Measurements from ENCODE around the gene BLTP3B. TPM values are rescaled to one million over a fixed set of nuclear protein-coding genes. Genes with fewer than 3 reads are reported as not detected.

The BLTP3B gene
- total and polyA plus RNA-seq, 2 of the 13 experiments (the other 11 are each of a cell fraction or from before 2014, with no cell fraction given), result 15.6 to 24.4 TPM

DNA sequence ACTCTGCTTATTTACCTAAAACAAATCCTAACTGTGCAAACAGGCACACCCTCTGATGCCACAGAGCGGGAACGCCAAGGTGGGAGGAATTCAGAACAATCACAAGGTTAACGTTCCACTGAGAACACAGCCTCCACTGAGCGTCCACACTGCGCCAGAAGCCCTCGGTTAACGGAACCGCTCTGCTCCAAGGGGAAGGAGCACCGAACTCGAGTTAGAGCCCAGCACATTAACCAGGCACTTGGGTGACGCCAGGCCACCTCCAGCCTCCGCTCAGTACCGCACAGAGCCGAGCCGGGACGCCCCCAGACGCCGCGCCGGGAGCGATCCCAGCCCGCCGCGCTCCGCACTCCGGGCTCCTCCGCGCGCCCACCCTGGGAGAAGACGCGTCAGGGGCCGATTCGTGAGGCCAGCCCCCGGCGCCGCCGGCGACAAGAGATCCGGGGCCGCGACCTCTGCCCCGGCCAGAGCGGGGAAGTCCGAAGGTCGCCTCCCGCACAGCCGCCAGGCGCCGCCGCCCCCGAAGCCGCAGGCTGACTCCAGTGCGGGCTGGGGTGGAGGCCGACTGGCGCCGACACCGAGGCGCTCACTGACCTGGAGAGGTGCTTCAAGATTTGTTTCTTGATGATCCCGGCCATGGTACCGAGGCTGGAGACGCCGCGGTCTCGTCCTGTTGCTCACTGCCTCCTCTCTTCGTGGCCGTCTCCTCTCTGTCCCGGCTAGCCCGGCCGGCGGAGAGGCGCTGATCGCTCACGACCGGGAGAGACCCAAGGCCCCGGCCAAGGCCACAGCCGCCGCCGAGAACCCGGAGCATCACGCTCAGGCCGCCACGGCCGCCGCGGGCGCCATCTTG, 450 bp downstream of the BLTP3B start (continued):
- TF ChIP-seq SSRP1 (CRISPR knock-in tag; IDR thresholded peaks at IDR 0.05) (no peak), ZNF616 (CRISPR knock-in tag; IDR thresholded peaks at IDR 0.05; ENCODE audit: low read depth) (no peak), ZNF572 (CRISPR knock-in tag; IDR thresholded peaks at IDR 0.05) (no peak), ZEB1 (IDR thresholded peaks at IDR 0.05; ENCODE audit: insufficient replicate concordance, low read depth) (peak; percentile 50), ATM (IDR thresholded peaks at IDR 0.05; ENCODE audit: borderline replicate concordance) (no peak), RXRA (CRISPR knock-in tag; IDR thresholded peaks at IDR 0.05) (no peak; the same call in none of the 2 replicates), MATR3 (CRISPR knock-in tag; IDR thresholded peaks at IDR 0.05) (no peak), ZNF44 (CRISPR knock-in tag; IDR thresholded peaks at IDR 0.05) (no peak), ZNF556 (CRISPR knock-in tag; IDR thresholded peaks at IDR 0.05; ENCODE audit: borderline replicate concordance) (peak; percentile 48; the same call in 1 of the 2 replicates), ZNF83 (CRISPR knock-in tag; IDR thresholded peaks at IDR 0.05; ENCODE audit: borderline replicate concordance) (0 out of 2 replicates have a peak, but pooled peaks have one; percentile 21), ZNF589 (CRISPR knock-in tag; conservative IDR thresholded peaks at IDR 0.05) (peak; percentile 25; the same call in 1 of the 2 replicates), ZNF138 (CRISPR knock-in tag; IDR thresholded peaks at IDR 0.05; ENCODE audit: low read depth) (no peak), PCBP2 (optimal IDR thresholded peaks at IDR 0.05; ENCODE audit: low read depth, low read length, poor library complexity, severe bottlenecking) (no peak), HDAC6 (IDR thresholded peaks at IDR 0.05; ENCODE audit: low read depth, low read length) (no peak), HNRNPL (IDR thresholded peaks at IDR 0.05; ENCODE audit: low read depth, low read length) (no peak), RFX1 (IDR thresholded peaks at IDR 0.05) (no peak), HHEX (CRISPR knock-in tag; IDR thresholded peaks at IDR 0.05) (no peak), SIN3A (IDR thresholded peaks at IDR 0.05; ENCODE audit: borderline replicate concordance, low read depth, low read length) (peak; percentile 61; the same call in 1 of the 2 replicates), NFIB (CRISPR knock-in tag; IDR thresholded peaks at IDR 0.05; ENCODE audit: borderline replicate concordance) (no peak)
- TF ChIP-seq, protein P1, sequence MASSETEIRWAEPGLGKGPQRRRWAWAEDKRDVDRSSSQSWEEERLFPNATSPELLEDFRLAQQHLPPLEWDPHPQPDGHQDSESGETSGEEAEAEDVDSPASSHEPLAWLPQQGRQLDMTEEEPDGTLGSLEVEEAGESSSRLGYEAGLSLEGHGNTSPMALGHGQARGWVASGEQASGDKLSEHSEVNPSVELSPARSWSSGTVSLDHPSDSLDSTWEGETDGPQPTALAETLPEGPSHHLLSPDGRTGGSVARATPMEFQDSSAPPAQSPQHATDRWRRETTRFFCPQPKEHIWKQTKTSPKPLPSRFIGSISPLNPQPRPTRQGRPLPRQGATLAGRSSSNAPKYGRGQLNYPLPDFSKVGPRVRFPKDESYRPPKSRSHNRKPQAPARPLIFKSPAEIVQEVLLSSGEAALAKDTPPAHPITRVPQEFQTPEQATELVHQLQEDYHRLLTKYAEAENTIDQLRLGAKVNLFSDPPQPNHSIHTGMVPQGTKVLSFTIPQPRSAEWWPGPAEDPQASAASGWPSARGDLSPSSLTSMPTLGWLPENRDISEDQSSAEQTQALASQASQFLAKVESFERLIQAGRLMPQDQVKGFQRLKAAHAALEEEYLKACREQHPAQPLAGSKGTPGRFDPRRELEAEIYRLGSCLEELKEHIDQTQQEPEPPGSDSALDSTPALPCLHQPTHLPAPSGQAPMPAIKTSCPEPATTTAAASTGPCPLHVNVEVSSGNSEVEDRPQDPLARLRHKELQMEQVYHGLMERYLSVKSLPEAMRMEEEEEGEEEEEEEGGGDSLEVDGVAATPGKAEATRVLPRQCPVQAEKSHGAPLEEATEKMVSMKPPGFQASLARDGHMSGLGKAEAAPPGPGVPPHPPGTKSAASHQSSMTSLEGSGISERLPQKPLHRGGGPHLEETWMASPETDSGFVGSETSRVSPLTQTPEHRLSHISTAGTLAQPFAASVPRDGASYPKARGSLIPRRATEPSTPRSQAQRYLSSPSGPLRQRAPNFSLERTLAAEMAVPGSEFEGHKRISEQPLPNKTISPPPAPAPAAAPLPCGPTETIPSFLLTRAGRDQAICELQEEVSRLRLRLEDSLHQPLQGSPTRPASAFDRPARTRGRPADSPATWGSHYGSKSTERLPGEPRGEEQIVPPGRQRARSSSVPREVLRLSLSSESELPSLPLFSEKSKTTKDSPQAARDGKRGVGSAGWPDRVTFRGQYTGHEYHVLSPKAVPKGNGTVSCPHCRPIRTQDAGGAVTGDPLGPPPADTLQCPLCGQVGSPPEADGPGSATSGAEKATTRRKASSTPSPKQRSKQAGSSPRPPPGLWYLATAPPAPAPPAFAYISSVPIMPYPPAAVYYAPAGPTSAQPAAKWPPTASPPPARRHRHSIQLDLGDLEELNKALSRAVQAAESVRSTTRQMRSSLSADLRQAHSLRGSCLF (CRISPR knock-in tag; IDR thresholded peaks at IDR 0.05; ENCODE audit: borderline replicate concordance), result no peak
- TF ChIP-seq, protein P2, sequence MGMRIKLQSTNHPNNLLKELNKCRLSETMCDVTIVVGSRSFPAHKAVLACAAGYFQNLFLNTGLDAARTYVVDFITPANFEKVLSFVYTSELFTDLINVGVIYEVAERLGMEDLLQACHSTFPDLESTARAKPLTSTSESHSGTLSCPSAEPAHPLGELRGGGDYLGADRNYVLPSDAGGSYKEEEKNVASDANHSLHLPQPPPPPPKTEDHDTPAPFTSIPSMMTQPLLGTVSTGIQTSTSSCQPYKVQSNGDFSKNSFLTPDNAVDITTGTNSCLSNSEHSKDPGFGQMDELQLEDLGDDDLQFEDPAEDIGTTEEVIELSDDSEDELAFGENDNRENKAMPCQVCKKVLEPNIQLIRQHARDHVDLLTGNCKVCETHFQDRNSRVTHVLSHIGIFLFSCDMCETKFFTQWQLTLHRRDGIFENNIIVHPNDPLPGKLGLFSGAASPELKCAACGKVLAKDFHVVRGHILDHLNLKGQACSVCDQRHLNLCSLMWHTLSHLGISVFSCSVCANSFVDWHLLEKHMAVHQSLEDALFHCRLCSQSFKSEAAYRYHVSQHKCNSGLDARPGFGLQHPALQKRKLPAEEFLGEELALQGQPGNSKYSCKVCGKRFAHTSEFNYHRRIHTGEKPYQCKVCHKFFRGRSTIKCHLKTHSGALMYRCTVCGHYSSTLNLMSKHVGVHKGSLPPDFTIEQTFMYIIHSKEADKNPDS (CRISPR knock-in tag; IDR thresholded peaks at IDR 0.05), result 0 out of 2 replicates have a peak, but pooled peaks have one; percentile 57
- TF ChIP-seq, protein P3, sequence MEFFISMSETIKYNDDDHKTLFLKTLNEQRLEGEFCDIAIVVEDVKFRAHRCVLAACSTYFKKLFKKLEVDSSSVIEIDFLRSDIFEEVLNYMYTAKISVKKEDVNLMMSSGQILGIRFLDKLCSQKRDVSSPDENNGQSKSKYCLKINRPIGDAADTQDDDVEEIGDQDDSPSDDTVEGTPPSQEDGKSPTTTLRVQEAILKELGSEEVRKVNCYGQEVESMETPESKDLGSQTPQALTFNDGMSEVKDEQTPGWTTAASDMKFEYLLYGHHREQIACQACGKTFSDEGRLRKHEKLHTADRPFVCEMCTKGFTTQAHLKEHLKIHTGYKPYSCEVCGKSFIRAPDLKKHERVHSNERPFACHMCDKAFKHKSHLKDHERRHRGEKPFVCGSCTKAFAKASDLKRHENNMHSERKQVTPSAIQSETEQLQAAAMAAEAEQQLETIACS (CRISPR knock-in tag; IDR thresholded peaks at IDR 0.05), result no peak

Measured in HepG2 (cell line).